Breast epithelium (tissue), 3 donors: ENCODE measurements around the gene BID.

Experiments used
- POLR2AphosphoS5 ChIP-seq, 3 donors: sonication (generic); formaldehyde crosslinking; IDR thresholded peaks; one replicate each; pipeline ENCODE4 v1.6.1; 2017; ENCODE audit warnings: antibody characterized with exemption in 3 of 3
- TF ChIP-seq, protein P1 (sequence below), 3 donors: fragments of 450-650 bp; IDR thresholded peaks; one replicate each; pipeline ENCODE4 v1.5.1; 2016 to 2017; ENCODE audit warnings: antibody characterized with exemption in 3 of 3, mild to moderate bottlenecking in 3 of 3, moderate library complexity in 3 of 3

DNA sequence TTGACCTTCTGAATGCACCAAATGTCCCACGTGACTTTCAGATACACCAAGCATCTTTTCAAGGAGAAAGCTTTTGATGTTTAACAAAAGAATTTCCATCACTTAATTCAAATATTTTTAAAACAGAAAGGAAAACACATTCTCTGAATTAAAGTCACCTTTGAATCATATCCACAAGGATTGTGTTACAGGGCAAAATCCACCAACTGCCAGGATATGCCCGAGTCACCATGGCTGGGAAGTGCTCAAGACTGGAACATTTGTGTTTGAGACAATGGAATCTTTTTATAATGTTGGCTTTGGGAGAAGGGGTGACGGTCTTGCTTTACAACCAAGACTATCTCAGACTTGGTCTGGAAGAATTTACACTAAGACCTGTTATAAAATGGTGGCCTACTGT is 40.8 kb downstream of the BID start:
- TF ChIP-seq, protein P1, sequence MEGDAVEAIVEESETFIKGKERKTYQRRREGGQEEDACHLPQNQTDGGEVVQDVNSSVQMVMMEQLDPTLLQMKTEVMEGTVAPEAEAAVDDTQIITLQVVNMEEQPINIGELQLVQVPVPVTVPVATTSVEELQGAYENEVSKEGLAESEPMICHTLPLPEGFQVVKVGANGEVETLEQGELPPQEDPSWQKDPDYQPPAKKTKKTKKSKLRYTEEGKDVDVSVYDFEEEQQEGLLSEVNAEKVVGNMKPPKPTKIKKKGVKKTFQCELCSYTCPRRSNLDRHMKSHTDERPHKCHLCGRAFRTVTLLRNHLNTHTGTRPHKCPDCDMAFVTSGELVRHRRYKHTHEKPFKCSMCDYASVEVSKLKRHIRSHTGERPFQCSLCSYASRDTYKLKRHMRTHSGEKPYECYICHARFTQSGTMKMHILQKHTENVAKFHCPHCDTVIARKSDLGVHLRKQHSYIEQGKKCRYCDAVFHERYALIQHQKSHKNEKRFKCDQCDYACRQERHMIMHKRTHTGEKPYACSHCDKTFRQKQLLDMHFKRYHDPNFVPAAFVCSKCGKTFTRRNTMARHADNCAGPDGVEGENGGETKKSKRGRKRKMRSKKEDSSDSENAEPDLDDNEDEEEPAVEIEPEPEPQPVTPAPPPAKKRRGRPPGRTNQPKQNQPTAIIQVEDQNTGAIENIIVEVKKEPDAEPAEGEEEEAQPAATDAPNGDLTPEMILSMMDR (IDR thresholded peaks at IDR 0.05), result no peak
- TF ChIP-seq POLR2AphosphoS5 (IDR thresholded peaks at IDR 0.05), result no peak
